Small intestine (tissue), 7 donors: ENCODE measurements around the gene SCYGR7. TPM values are rescaled to one million over a fixed set of nuclear protein-coding genes. Genes with fewer than 3 reads are reported as not detected.
"Not testable (repeated sequence)": the region's sequence is repeated elsewhere in the genome, so short reads cannot be mapped to it uniquely, and the experiment has no call there.

Source experiments
- DNase-seq, 2 donors: peaks; one replicate each; pipeline versions ENCODE4 v3.0.0 to v3.0.0-alpha.2; 2013
- FAIRE-seq: peaks from 2 replicates; lab custom pipeline; 2012; peaks lifted over from hg19 to GRCh38; lab: Jason Lieb, UNC
- H3K27ac ChIP-seq, 3 donors: one replicate each; pipeline ENCODE4 v1.5.1; 2013; ENCODE audit warnings: low read length in 2 of 3, mild to moderate bottlenecking in 2 of 3, control low read depth in 1 of 3, inconsistent platforms in 1 of 3, low read depth in 1 of 3, moderate library complexity in 1 of 3
- H3K27me3 ChIP-seq, 3 donors: one replicate each; pipeline ENCODE4 v1.6.1; 2013; ENCODE audit warnings: low read length in 3 of 3, inconsistent platforms in 1 of 3; ENCODE audit not compliant: control insufficient read depth in 3 of 3, insufficient read depth in 3 of 3
- H3K36me3 ChIP-seq, 3 donors: one replicate each; pipeline ENCODE4 v1.6.1; 2013; ENCODE audit warnings: low read length in 3 of 3, inconsistent platforms in 1 of 3, low read depth in 1 of 3, mild to moderate bottlenecking in 1 of 3, moderate library complexity in 1 of 3; ENCODE audit not compliant: control insufficient read depth in 3 of 3, insufficient read depth in 2 of 3
- H3K4me1 ChIP-seq, 3 donors: one replicate each; pipeline ENCODE4 v1.6.1; 2013; ENCODE audit warnings: low read length in 2 of 3, inconsistent platforms in 1 of 3, low read depth in 1 of 3, mild to moderate bottlenecking in 1 of 3, moderate library complexity in 1 of 3; ENCODE audit not compliant: control insufficient read depth in 3 of 3, insufficient read depth in 2 of 3
- H3K4me3 ChIP-seq, 3 donors: one replicate each; pipeline ENCODE4 v1.5.1; 2013; ENCODE audit warnings: low read length in 3 of 3, control low read depth in 1 of 3, inconsistent platforms in 1 of 3, low read depth in 1 of 3, mild to moderate bottlenecking in 1 of 3, moderate library complexity in 1 of 3
- H3K9me3 ChIP-seq, 2 donors: one replicate each; pipeline ENCODE4 v1.6.1; 2013; ENCODE audit warnings: low read depth in 1 of 2, low read length in 1 of 2; ENCODE audit not compliant: control insufficient read depth in 2 of 2, insufficient read depth in 1 of 2
- WGBS, 3 donors: extraction: QIAGEN DNeasy Blood & Tissue Kit; methylation state at CpG; one replicate each; pipeline ENCODE4 v1.1.7; 2013; 5-methylcytosine and 5-hydroxymethylcytosine counted together
- polyA plus RNA-seq, 4 donors: library from polyadenylated mRNA; stranded (reverse) in 3 of 4; unstranded in 1 of 4; fragments of 200-250 nt in 3 of 4; fragments of 120-200 nt in 1 of 4; gene quantifications; one replicate each; pipeline versions ENCODE4 v1.2.1 to v1.2.3, GENCODE V29; 2013
- donor health status: healthy with polysubstance abuse.
- donor health status: control.
- donor health status: control.
- donor health status: Bipolar disorder and iron deficiency.
- donor health status: healthy.

The SCYGR7 gene
- polyA plus RNA-seq, 4 donors, result not detected

DNA sequence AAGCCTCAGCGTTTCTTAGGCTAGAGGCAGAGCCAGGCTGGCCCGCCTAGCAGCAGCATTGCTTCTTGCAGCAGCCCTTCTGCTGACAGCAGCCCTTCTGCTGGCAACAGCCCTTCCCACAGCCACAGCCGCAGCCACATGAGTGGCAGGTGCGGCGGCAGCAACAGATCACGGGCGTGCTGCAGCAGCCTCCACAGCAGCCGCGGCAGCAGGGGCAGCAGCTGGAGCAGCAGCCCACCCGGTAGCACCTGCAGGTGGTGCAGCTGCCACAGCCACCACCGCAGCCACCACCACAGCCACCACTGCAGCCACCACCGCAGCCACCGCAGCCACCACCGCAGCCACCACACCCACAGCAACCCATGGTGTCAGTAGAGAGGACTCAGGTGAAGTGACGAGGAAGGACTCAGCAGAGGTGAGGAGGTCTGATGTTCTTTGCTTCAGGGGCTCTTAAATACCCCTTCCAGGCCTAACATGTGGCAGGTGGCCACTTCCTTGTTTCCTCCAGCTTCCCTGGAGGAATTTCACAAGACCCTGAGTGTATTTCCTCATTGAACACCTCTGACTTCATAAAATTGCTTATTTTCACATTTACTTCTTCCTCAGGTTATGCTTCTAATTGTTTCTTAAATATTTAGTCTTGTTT, 3.6 kb upstream of the SCYGR7 start, which contains the start of gene SCYGR6:
Gene SCYGR6, minus strand, starts transcription at position 364 of the 646 bp plus-strand sequence. Its CDS starts 0 bp downstream, at position 364.
- WGBS, 3 donors, result 88 to 91% (median 89%) methylated on average over 14 to 15 of the region's 15 CpGs
- DNase-seq (no peak), FAIRE-seq (no peak)
- Histone ChIP-seq H3K9me3 (no peaks in the 10 kb centered on the region), H3K4me1 (peaks cover 0 to 28% (median 0%) of the 10 kb centered on the region in 3 donors), H3K36me3 (no peaks in the 10 kb centered on the region), H3K4me3 (no peak within 1 kb of the TSS), H3K27me3 (no peaks in the 10 kb centered on the region), H3K27ac (no peak within 1 kb of the TSS)

DNA sequence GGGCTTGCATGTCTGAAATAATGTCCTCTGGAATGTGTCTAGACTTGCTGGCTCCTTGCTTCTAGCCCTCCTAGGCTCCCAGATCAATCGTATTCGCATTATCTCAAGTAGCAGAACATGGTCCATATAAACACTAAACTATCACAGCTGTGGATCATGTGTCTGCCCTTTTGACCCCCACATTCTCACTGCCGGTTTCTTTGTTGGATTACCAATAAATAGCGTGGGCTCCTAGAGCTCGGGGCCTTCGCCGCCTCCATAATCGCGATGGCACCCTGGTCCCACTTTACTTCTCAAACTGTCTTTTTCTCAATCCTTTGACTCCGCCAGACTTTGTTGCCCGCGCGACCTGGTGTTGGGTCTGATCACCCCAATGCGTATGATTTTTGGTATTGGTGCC, 11.2 kb downstream of the SCYGR7 start:
- FAIRE-seq, result no peak
- DNase-seq, result peak; percentile 44 to 87
- WGBS, 3 donors, result 48 to 59% (median 59%) methylated on average over 14 of the region's 14 CpGs
- Histone ChIP-seq H3K36me3 (no peaks in the 10 kb centered on the region), H3K27ac (peak overlapping the region in 1 of 3 donors; percentile 60), H3K4me3 (no peak overlapping the region), H3K4me1 (no peaks in the 10 kb centered on the region), H3K9me3 (no peaks in the 10 kb centered on the region), H3K27me3 (no peaks in the 10 kb centered on the region)

DNA sequence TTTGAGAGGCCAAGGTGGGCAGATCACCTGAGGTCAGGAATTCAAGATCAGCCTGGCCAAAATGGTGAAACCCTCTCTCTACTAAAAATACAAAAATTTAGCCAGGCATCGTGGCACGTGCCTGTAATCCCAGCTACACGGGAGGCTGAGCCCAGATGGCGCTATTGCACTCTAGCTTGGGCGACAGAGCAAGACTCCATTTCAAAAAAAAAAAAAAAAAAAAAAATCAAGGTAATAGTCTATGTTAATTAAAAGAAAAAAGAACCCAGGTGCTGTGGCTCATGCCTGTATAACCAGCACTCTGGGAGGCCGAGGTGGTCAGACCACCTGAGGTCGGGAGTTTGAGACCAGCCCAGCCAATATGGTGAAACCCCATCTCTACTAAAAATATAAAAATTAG, 12.6 kb downstream of the SCYGR7 start:
- not testable (repeated sequence) for H3K27ac ChIP-seq, DNase-seq, H3K4me1 ChIP-seq, H3K27me3 ChIP-seq, H3K9me3 ChIP-seq, H3K36me3 ChIP-seq, H3K4me3 ChIP-seq, FAIRE-seq
- 67 to 88% (median 73%) methylated on average over 7 of the region's 7 CpGs for WGBS, 3 donors

- Histone ChIP-seq H3K27me3 (no peaks in the 10 kb centered on the region), H3K27ac (no peak within 1 kb of the TSS), H3K36me3 (no peaks in the 10 kb centered on the region), H3K9me3 (no peaks in the 10 kb centered on the region), H3K4me3 (no peak within 1 kb of the TSS), H3K4me1 (no peaks in the 10 kb centered on the region)
- no peak for DNase-seq
- FAIRE-seq, result no peak
- WGBS, 3 donors, result 91 to 95% (median 95%) methylated on average over 4 to 5 of the region's 9 CpGs
Measured at GRCh38 chr2:227745594-227745993, 17.5 kb downstream of the SCYGR7 start, which contains the start of gene SCYGR8. Gene SCYGR8, plus strand, starts transcription at chr2:227745894. Its CDS starts 0 bp downstream, at chr2:227745894.

DNA sequence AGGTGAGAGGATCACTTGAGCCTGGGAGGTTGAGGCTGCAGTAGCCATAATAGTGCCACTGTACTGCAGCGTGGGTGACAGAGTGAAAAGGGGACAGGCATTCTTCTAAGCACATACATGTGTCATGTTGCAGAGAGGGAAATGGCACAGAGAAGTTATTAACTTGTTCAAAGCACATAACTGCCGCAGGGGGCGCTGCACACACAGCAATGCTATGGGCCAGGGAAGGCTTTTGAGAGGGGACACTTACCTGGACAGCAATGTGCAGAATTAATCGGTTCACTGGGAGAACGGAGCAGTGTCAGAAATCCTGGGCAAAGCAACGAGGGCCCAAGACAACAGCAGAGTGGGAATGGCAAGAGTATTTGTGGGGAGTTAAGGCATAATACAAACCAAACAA, 19.9 kb downstream of the SCYGR7 start:
- Histone ChIP-seq H3K4me3 (no peak overlapping the region), H3K9me3 (peaks cover 0 to 3% of the 10 kb centered on the region in 2 donors), H3K36me3 (no peaks in the 10 kb centered on the region), H3K4me1 (no peaks in the 10 kb centered on the region), H3K27ac (no peak overlapping the region), H3K27me3 (no peaks in the 10 kb centered on the region)
- FAIRE-seq, result no peak
- 76 to 90% (median 81%) methylated on average over 6 of the region's 6 CpGs for WGBS, 3 donors
- DNase-seq, result peak in 1 of 2 donors; percentile 21

GRCh38 chr2:227756261-227756660, 28.1 kb downstream of the SCYGR7 start:
- H3K36me3 ChIP-seq, FAIRE-seq, H3K9me3 ChIP-seq, DNase-seq, H3K4me3 ChIP-seq, H3K27me3 ChIP-seq, H3K27ac ChIP-seq: not testable (repeated sequence)
- peaks cover 0 to 16% (median 2%) of the 10 kb centered on the region in 3 donors for H3K4me1 ChIP-seq
- 72 to 82% (median 74%) methylated on average over 4 of the region's 4 CpGs for WGBS, 3 donors

- peak overlapping the region in 2 of 3 donors; percentile 27 to 95 for H3K27ac ChIP-seq
- WGBS, 3 donors, result 52 to 68% (median 67%) methylated on average over 12 to 13 of the region's 13 CpGs
- H3K27me3 ChIP-seq, result peaks cover 0 to 2% (median 0%) of the 10 kb centered on the region in 3 donors
- H3K4me1 ChIP-seq, result peaks cover 0 to 30% (median 8%) of the 10 kb centered on the region in 3 donors
- DNase-seq (peak; percentile 50 to 79), FAIRE-seq (no peak)
- no peaks in the 10 kb centered on the region for H3K36me3 ChIP-seq
- H3K9me3 ChIP-seq, result peaks cover 0 to 5% of the 10 kb centered on the region in 2 donors
- no peak overlapping the region for H3K4me3 ChIP-seq
Measured at GRCh38 chr2:227759411-227760118, 31.4 kb downstream of the SCYGR7 start.

GRCh38 chr2:227761740-227762476, 33.8 kb downstream of the SCYGR7 start:
- FAIRE-seq (peak; percentile 89), DNase-seq (peak; percentile 89 to 94)
- H3K36me3 ChIP-seq, result no peaks in the 10 kb centered on the region
- peaks cover 0 to 30% (median 8%) of the 10 kb centered on the region in 3 donors for H3K4me1 ChIP-seq
- no peak overlapping the region for H3K4me3 ChIP-seq
- no peaks in the 10 kb centered on the region for H3K9me3 ChIP-seq
- H3K27me3 ChIP-seq, result peaks cover 0 to 2% (median 0%) of the 10 kb centered on the region in 3 donors
- H3K27ac ChIP-seq, result peak overlapping the region; percentile 73 to 95 (median 77)
- 12 to 56% (median 33%) methylated on average over 6 of the region's 6 CpGs for WGBS, 3 donors
